ENCODE measurements around the gene TTC7B.

The TTC7B gene

GRCh38 chr14:90641615-90642243, 174.5 kb downstream of the TTC7B start:
- DNase-seq (ENCODE audit: low spot score) (no peak), ATAC-seq (ENCODE audit: low read depth) (no peak)
- Histone ChIP-seq H3K27me3 (ENCODE audit: insufficient read depth, poor library complexity, severe bottlenecking) (no peaks in the 10 kb centered on the region), H3K9me3 (ENCODE audit: severe bottlenecking) (no peaks in the 10 kb centered on the region), H3K4me1 (ENCODE audit: insufficient read depth, poor library complexity, severe bottlenecking) (peaks cover 13% of the 10 kb centered on the region), H3K36me3 (ENCODE audit: low read depth) (peaks cover 15% of the 10 kb centered on the region), H3K4me3 (ENCODE audit: severe bottlenecking) (no peak overlapping the region), H3K27ac (ENCODE audit: poor library complexity, severe bottlenecking) (no peak overlapping the region)
- TF ChIP-seq CTCF (IDR thresholded peaks at IDR 0.05; ENCODE audit: poor library complexity, severe bottlenecking): no peak

GRCh38 chr14:90641168-90641567, 175.1 kb downstream of the TTC7B start:
- no peak overlapping the region for H3K27ac ChIP-seq (ENCODE audit: poor library complexity, severe bottlenecking)

GRCh38 chr14:90639641-90640040, 176.6 kb downstream of the TTC7B start:
- DNase-seq (ENCODE audit: low spot score) (no peak), ATAC-seq (ENCODE audit: low read depth) (no peak)
- Histone ChIP-seq H3K4me3 (ENCODE audit: severe bottlenecking) (no peak overlapping the region), H3K27me3 (ENCODE audit: insufficient read depth, poor library complexity, severe bottlenecking) (no peaks in the 10 kb centered on the region), H3K4me1 (ENCODE audit: insufficient read depth, poor library complexity, severe bottlenecking) (no peaks in the 10 kb centered on the region), H3K36me3 (ENCODE audit: low read depth) (peaks cover 15% of the 10 kb centered on the region), H3K27ac (ENCODE audit: poor library complexity, severe bottlenecking) (no peak overlapping the region), H3K9me3 (ENCODE audit: severe bottlenecking) (no peaks in the 10 kb centered on the region)
- TF ChIP-seq CTCF (IDR thresholded peaks at IDR 0.05; ENCODE audit: poor library complexity, severe bottlenecking): no peak

More at GRCh38 chr14:90641168-90641567, 175.1 kb downstream of the TTC7B start:
- Histone ChIP-seq H3K27me3 (ENCODE audit: insufficient read depth, poor library complexity, severe bottlenecking) (no peaks in the 10 kb centered on the region), H3K4me1 (ENCODE audit: insufficient read depth, poor library complexity, severe bottlenecking) (peaks cover 13% of the 10 kb centered on the region), H3K9me3 (ENCODE audit: severe bottlenecking) (no peaks in the 10 kb centered on the region), H3K4me3 (ENCODE audit: severe bottlenecking) (no peak overlapping the region), H3K36me3 (ENCODE audit: low read depth) (peaks cover 15% of the 10 kb centered on the region)
- ATAC-seq (ENCODE audit: low read depth) (no peak), DNase-seq (ENCODE audit: low spot score) (no peak)
- TF ChIP-seq CTCF (IDR thresholded peaks at IDR 0.05; ENCODE audit: poor library complexity, severe bottlenecking): no peak

- no peak for ATAC-seq (ENCODE audit: low read depth)
- Histone ChIP-seq H3K27me3 (ENCODE audit: insufficient read depth, poor library complexity, severe bottlenecking) (no peaks in the 10 kb centered on the region), H3K36me3 (ENCODE audit: low read depth) (peaks cover 4% of the 10 kb centered on the region; the same call in 1 of the 2 replicates), H3K9me3 (ENCODE audit: severe bottlenecking) (no peaks in the 10 kb centered on the region), H3K4me3 (ENCODE audit: severe bottlenecking) (no peak overlapping the region), H3K27ac (ENCODE audit: poor library complexity, severe bottlenecking) (no peak overlapping the region), H3K4me1 (ENCODE audit: insufficient read depth, poor library complexity, severe bottlenecking) (no peaks in the 10 kb centered on the region)
- DNase-seq (ENCODE audit: low spot score): no peak
- TF ChIP-seq CTCF (IDR thresholded peaks at IDR 0.05; ENCODE audit: poor library complexity, severe bottlenecking): no peak
These were observed 183.4 kb downstream of the TTC7B start for GRCh38 chr14:90632871-90633270.

- ATAC-seq (ENCODE audit: low read depth) (no peak), DNase-seq (ENCODE audit: low spot score) (no peak)
- Histone ChIP-seq H3K27me3 (ENCODE audit: insufficient read depth, poor library complexity, severe bottlenecking) (no peaks in the 10 kb centered on the region), H3K4me1 (ENCODE audit: insufficient read depth, poor library complexity, severe bottlenecking) (no peaks in the 10 kb centered on the region), H3K27ac (ENCODE audit: poor library complexity, severe bottlenecking) (no peak overlapping the region), H3K36me3 (ENCODE audit: low read depth) (peaks cover 4% of the 10 kb centered on the region; the same call in 1 of the 2 replicates), H3K4me3 (ENCODE audit: severe bottlenecking) (no peak overlapping the region), H3K9me3 (ENCODE audit: severe bottlenecking) (no peaks in the 10 kb centered on the region)
- no peak for TF ChIP-seq CTCF (IDR thresholded peaks at IDR 0.05; ENCODE audit: poor library complexity, severe bottlenecking)
These were observed 183.8 kb downstream of the TTC7B start for GRCh38 chr14:90632451-90632850.

Measured in RWPE2 (cell line).